ENCODE data around the gene KANK4.
"Not testable (repeated sequence)": the region's sequence is repeated elsewhere in the genome, so short reads cannot be mapped to it uniquely, and the experiment has no call there.

Gene KANK4

DNA sequence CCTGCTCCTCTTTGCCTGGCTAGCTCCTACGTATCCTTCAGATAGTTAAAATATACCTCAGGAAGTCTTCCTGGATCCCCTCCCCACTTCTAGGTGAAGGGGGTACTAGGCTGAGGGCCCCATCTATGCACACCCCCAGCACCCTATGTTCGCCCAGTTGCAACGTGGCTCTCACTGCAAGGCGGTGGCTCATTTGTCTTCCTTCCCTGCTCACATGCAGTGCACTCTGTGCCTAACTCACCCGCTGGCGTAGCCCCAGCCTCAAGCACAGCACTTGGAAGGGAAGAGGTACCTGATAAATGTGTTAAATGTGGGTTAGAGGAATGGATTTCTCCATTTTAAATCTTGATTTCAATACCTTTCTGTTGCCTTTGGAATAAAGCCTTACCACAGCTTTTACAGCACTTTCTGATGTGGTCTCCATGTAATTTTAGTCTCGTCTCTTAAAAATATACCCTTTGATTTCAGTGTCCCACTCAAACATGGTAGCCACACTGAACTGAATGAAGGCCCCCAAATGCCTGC lies 85.2 kb downstream of the KANK4 start:
- DNase-seq: no peak

DNA sequence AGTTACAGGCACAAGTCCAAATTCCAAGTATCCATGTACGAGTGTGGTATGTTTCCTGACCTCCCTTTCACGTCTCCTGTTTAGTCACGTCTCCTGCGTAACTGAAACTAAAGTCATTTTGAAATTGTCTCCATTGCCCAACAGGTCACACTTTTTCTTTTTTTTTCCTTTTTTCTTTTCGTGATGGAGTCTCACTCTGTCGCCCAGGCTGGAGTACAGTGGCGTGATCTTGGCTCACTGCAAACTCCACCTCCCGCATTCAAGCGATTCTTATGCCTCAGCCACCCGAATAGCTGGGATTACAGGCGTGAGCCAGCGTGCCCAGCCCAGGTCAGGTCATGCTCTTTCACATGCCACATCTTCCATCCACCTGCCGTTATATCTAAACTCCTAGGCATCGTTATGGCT lies 86.4 kb downstream of the KANK4 start:
- no peak for DNase-seq

DNA sequence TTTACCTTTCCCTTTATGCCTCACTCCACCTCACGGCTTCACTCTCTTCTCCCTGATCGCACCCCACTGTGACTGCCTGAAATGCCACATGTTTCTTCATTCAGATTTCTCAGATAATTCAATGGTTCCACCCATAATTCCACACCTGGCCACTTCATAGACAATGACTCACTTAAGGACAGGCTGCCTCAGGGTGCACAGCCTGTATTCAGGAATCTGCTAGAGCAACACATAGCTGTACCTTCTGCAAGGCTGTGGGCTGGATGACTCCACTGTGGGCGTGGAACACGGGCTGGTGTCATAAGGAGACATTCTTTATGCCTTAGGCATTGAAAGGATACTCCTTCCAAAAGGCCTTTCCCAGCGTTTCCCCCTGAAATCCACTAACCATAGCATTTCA lies 88.5 kb downstream of the KANK4 start:
- DNase-seq: no peak

DNA sequence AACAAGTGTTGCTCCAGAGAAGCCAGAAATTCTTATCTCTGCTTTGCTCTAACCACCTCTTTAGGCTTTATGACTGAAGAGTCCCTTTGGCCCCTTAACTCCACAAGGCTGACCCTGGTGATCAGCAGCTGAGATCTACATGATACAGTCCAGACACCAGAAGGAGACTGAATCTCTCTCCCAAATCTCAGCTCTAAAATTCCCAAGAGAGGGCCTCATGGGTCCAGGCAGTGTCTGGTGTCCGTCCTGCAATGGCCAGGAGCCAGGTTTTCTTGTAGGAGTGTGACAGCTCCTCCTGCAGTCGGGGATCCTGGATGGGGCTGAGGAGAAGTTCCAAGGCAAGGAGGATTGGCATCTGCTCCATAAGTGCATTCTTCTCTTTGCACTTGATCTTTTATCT lies 89.3 kb downstream of the KANK4 start:
- no peak for DNase-seq

DNA sequence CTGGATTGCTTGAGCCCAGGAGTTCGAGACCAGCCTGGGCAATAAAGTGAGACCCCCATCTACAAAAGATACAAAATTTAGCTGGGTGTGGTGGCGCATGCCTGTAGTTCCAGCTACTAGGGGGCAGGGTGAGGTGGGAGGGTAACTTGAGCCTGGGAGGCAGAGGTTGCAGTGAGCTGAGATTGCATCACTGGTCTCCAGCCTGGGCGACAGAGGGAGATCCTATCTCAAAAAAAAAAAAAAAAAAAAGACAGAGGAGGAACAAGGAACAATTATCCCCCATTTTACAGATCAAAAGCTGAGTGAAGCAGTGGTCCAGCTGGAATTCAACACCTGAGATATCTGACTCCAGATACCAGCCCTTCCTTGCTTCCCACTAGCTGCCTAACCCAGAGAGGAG lies 89.8 kb downstream of the KANK4 start:
- DNase-seq: no peak

DNA sequence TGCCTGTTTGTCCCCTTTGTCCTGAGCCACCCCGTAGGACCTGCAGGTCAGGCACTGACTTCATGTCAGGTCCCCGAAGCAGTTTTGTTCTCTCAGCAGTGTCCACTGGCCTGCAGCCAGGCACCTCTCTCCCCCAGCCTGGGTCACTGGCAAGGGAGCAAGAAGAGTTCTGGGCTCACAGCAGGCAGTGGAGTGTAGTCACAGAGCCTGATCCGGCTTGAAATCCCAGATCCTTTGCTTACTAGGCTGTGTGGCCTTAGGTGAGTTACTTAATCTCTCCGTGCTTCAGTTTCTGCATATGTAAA lies 90.4 kb downstream of the KANK4 start:
- no peak for DNase-seq

DNA sequence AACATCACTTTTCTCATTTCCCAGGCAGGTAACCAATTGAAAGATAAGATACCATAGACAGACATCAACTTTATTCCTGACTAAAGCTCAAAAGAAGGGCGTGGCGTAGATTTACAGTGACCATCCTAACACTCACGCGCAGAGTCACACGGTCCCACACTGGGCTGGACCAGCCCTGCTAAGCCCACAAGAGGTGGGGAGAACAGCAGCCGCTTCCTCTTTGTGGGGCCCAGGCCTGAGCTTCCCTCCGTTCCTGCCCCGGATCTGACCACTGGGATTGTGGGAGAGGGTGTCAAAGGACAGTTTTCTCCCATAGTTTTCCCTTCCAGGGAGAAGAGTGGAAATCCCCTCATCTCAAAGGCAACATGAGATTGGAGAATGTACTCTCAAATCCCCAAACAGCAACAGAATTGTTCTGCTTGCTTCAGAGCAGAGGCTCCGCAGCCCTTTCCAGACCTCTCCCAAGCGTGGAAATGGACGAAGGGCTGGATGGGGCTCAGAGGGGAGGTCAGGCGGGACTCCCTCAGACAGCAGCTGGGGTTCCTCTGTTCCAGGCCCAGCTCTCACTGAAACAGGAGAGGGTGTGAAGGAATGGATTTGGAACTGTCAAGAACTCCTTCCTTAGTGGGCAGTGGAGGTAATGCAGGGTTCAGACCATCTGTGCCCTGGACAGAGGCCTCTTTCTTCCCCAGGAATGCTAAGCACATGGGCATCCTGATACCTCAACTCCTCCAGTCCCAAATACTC lies 90.9 kb downstream of the KANK4 start:
- DNase-seq: no peak

DNA sequence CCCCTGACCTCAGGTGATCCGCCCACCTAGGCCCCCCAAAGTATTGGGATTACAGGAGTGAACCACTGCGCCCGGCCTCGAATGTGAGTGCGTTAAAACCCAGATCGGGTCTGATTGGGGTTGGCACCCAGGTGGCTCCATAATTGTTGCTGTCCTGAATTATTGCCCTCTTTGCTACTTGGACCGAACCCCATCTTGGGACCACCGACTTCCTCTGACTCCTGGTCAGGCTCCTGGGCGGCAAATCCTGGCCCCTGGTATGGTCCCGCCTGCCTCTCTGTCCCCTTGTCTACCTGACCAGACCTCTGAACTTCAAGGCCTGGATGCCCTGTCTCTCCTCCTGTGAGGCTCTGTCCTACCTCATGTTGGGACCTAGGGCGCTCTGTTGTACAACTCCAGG lies 91.7 kb downstream of the KANK4 start:
- DNase-seq: no peak

DNA sequence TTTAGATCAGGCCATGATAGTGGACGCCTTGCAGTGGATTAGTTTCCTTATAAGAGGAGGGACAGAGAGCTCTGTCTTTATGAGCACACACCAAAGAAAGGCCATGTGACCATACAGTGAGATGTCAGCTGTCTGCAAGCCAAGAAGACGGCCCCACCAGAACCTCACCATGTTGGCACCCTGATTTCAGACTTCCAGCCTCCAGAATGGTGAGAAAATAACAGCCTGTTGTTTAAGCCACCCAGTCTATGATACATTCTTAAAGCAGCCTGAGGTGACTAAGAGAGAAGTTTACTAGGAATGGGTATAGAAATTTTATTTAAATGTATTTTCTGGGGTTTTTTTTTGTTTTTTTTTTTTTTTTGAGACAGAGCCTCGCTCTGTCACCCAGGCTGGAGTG lies 95.1 kb downstream of the KANK4 start:
- no peak for DNase-seq

DNA sequence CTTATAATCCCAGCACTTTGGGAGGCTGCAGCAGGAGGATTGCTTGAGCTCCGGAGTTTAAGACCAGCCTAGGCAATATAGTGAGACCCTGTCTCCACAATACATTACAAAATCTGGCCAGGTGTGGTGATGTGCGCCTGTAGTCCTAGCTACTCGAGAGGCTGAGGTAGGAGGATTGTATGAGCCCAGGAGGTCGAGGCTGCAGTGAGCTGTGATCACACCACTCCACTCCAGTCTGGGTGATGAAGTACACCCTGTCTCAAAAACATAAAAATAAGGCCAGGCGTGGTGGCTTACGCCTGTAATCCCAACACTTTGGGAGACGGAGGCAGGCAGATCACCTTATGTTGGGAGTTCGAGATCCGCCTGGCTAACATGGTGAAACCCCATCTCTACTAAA lies 96.9 kb downstream of the KANK4 start:
- no peak for DNase-seq

DNA sequence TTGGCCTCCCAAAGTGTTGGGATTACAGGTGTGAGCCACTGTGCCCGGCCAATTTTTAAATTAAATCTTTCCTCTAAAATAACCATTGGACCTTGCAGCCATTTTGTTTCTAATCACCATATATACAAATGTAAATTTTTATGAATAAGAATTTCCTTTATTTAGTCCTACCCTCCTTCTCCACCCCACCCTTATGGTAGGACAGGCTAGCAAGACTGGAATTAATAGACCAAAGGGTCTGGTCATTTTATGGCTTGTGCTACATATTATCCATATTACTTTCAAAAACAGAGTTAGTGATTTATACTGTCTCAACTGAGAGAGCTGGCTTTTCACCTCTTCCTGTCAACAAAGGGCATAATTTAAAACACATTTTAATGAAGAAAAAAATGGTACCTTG lies 98.1 kb downstream of the KANK4 start:
- DNase-seq: no peak

DNA sequence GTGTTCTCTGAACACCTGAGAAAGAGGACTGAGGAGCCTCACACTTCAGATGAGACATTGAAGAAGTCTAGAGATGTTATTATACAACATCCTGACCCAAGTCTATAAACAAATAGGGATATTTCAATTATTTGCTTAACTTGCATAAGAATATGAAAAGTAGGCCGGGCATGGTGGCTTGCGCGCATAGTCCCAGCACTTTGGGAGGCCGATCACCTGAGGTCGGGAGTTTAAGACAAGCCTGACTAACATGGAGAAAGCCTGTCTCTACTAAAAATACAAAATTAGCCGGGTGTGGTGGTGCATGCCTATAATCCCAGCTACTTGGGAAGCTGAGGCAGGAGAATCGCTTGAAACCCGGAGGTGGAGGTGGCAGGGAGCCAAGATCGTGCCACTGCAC lies 98.8 kb downstream of the KANK4 start:
- not testable (repeated sequence) for DNase-seq

DNA sequence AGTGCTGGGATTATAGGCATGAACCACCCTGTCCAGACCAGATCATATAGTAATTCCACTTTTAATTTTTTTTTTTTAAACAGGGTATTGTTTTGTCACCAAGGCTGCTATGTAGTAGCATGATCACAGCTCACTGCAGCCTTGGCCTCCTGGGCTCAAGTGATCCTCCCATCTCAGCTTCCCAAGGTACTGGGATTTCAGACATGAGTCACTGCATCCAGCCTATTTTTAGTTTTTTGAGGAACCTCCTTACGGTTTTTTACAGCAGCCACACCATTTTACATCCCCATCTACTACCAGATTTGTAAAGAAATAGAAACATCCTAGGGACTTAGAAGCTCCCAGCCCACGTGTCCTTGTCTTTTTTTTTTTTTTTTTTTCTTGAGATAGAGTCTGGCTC lies 100.6 kb downstream of the KANK4 start:
- DNase-seq: no peak

DNA sequence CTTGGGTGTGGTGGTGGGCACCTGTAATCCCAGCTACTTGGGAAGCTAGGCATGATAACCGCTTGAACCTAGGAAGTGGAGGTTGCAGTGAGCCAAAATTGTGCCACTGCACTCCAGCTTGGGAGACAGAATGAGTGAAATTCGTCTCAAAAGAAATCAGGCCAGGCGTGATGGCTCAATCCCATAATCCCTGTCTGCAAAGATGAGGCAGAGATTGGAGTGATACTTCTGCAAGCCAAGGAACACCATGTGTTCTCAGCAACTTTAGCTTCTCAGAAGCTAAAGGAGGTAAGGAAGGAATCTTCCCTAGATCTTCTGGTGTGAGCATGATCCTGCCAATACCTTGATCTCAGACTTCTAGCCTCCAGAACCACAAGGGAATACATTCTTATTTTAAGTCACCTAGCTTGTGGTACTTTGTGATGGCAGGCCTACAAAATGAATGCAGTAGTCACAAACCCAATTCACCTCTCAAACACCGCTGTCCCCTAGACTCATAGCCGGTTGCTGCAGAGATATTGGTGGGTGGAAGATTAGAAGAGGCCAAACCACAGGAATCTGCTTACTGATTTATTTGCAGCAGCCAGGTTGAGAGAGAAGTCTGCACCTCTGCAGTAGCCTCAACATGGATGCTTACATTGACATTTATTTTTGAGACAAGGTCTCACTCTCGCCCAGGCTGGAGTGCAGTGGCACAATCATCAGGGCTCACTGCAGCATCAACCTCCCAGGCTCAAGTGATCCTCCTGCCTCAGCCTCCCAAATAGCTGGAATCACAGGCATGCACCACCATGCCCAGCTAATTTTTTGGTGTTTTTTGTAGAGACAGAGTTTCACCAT lies 105.9 kb downstream of the KANK4 start:
- no peak for DNase-seq

DNA sequence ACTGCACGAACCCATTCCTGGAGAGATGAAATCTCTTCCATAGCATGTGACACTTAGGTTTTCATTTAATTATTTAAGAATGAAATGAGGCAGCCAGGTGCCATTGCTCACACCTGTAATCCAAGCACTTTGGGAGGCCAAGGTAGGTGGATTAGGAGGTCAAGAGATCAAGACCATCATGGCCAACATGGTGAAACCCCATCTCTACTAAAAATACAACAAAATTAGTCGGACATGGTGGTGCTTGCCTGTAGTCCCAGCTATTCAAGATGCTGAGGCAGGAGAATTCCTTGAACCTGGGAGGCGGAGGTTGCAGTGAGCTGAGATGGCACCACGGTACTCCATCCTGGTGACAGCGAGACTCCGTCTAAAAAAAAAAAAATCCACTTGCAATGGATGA lies 106.8 kb downstream of the KANK4 start:
- no peak for DNase-seq

DNA sequence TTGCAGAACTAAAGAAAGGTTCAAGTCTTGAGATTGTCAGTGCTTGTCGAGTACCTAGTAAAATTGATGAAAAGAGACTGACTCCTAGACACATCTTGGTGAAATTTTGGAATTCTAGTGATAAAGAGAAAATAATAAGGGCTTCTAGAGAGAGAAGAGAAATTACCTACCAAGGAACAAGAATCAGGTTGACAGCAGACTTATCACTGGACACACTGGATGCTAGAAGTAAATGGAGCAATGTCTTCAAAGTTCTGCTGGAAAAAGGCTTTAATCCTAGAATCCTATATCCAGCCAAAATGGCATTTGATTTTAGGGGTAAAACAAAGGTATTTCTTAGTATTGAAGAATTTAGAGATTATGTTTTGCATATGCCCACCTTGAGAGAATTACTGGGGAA lies 108.3 kb downstream of the KANK4 start:
- no peak for DNase-seq

DNA sequence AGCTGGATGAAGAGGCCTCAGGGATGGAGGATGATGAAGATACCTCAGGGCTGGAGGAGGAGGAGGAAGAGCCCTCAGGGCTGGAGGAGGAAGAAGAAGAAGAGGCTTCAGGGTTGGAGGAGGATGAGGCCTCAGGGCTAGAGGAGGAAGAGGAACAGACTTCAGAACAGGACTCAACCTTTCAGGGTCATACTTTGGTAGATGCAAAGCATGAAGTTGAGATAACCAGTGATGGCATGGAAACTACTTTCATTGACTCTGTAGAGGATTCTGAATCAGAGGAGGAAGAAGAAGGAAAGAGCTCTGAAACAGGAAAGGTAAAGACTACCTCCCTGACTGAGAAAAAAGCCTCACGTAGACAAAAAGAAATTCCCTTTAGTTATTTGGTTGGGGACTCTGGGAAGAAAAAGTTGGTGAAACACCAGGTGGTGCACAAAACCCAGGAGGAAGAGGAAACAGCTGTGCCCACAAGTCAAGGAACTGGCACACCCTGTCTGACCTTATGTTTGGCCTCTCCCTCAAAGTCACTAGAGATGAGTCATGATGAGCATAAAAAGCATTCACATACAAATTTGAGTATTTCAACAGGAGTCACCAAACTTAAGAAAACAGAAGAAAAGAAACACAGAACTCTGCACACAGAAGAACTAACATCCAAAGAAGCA lies 109.2 kb downstream of the KANK4 start:
- DNase-seq: no peak

DNA sequence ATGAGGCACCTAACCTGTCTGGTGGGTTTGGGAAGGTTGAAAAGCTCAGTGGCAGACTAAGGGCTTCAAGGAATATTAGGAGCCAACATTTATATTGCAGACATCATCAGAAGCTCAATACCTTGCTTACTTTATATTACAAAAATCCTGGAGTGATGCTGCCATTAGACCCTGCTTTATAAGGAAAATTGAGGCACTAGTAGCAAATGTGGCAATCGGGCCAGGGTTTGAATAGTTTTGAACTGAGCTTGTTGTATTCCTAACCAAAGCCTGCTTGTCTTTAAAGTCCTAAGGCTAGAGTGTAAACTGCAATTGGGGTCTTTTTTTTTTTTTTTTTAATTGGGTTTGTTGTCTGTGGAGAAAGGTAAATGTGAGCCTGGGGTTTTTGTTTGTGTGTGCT lies 110.3 kb downstream of the KANK4 start:
- DNase-seq: no peak

DNA sequence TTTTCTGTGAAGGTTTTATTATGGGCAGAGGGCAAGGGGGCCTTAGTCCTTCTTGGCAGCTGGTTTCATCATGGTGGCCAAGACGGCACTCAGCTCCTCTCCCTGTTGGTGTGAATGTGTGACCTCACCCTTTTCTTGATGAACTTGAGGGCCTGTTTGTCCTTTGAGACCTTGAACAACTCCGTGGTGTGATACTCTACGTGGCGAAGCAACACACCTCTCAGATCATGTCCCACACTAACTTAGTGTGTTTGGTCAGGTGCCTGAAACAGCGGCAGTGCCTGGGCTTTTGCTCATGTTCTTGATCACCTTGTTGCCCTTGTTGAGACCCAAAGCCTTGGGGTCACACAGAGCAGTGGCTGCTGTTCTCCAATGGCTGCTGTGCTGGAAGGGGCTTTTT lies 111.1 kb downstream of the KANK4 start:
- DNase-seq: no peak

DNA sequence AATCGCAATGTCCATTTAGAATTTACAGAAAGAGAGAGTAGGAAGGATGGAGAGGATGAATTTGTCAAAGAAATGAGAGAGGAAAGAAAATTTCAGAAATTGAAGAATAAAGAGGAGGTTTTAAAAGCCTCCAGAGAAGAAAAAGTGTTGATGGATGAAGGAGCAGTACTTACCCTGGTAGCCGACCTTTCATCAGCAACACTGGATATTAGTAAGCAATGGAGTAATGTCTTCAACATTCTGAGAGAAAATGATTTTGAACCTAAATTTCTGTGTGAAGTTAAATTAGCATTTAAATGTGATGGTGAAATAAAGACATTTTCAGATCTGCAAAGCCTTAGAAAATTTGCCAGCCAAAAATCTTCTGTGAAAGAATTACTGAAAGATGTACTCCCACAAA lies 112.0 kb downstream of the KANK4 start:
- DNase-seq: no peak

DNA sequence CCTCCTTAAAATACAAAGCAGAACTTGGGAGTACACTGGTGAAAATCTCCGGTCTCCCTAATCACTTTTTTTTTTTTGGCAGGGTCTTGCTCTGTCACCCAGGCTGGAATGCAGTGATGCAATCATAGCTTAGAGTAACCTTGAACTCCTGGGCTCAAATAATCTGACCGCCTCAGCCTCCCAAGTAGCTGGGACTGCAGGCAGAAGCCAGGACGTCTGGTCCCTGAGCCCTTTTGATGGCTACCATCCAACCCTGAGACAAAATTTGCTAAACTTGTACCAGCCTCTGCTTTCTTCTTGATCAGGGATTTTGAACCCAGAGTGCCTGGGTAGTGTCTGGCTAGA lies 120.5 kb downstream of the KANK4 start:
- no peak for DNase-seq

DNA sequence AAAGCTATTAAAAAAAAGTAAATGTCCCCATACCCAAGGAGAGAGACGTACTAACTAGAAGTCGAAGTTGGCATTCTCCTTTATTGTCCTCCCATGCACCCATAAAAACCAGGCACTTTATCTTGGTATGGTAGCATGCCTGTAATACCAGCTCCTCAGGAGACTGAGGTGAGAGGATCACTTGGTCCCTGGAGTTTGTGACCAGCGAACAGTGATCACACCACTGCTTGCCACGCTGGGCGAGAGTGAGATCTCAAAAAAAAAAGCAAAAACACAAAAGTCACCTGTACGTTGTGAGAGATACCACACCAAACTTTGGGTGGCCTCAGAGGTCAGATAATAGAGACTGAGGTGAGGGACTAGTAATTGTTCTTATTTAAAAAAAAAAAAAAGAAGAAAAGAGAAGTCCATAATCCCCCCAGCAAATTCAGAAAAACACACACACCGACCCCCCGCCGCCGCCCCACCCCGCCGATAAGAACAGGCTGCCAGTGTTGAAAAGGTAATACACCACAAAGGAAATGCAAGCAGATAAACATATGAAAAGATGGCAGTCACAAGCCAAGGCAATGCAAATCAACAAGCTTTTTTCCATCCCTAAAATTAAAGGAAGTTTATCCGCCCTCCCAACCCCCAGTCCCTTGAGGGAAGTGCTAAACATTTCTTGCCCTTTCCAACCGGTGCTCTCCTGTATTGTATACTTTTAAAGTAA lies 121.0 kb downstream of the KANK4 start:
- no peak for DNase-seq

DNA sequence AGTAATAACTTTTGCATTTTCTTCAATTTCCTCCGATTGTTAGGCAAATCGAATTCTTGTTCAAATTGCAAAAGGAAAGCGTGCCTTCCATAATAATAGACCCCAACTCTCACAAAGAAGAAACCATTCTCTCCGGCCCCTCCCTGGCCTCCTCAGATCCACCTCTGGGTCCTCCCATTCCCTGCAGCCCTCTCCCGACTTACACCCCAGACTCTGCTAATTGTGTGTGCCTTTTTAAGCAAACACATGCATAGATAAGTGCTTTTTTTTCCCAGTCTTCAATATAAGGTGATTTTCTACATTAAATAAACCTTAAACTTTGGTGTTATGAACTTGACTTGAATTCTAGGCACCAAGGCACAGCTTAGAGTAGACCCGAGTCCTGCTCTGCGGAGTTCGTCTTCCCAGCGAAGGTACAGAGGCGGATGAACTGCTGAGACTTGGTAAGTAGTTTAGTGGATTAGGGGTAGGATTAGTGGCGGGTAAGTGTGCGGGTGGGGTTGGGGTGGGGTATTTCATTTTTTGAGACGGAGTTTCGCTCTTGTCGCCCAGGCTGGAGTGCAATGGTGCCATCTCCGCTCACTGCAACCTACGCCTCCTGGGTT lies 123.0 kb downstream of the KANK4 start:
- no peak for DNase-seq
